ENCODE data around the gene DHRSX. TPM values are rescaled to one million over a fixed set of nuclear protein-coding genes. Genes with fewer than 3 reads are reported as not detected.

DHRSX gene
- total and polyA plus RNA-seq, 2 of the 13 experiments (the other 11 are each of a cell fraction or from before 2014, with no cell fraction given): 15.5 to 24.3 TPM

DNA sequence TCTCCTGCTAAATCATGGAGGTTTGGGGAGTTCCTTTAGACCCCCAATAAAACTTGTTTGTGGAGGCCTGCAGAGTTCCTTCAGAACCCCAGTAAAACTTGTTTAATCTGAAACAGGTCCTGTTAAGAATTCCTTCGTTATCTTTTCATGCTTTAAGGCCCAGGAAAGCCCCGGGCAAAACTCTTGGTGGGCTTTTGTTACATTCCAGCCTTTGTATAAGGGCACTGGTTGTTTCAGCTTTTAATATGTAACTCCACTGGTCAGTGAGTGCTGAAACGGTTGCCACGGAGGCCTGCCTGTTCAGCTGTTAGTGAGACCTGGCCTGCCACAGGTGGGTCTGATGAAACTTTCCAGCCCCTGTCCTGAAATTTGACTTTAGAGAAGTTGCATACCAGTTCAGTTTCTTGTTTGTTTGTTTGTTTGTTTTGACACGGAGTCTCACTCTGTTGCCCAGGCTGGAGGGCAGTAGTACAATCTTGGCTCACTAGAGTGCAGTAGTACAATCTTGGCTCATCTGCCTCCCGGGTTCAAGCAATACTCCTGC, 12.4 kb upstream of the DHRSX start:
- no peak for FAIRE-seq

DNA sequence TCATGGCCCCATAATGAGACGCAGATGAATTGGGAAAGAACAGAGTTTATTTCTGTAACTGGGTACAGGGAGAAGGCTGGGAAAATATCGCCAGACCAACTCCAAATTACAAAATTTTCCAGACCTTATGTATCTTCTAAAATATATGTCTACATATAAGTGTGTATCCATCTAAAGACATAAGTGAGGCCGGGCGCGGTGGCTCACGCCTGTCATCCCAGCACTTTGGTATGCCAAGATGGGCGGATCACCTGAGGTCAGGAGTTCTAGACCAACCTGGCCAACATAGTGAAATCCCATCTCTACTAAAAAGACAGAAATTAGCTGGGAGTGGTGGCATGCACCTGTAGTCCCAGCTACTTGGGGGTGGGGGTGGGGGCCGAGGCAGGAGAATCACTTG, 11.7 kb upstream of the DHRSX start:
- H3K9me3 ChIP-seq (ENCODE audit: low read length): no peaks in the 10 kb centered on the region
- H3K36me3 ChIP-seq (replicated peaks in 1 of 2; ENCODE audit: control insufficient read depth in 1 of 2, insufficient read depth in 2 of 2, low read length in 2 of 2): no peaks in the 10 kb centered on the region
- no TSS peak for BruUV-seq (replicated peaks)
- H3K9ac ChIP-seq (ENCODE audit: insufficient read depth, low read depth, low read length): no peak overlapping the region
- ChIA-PET POLR2A (no interaction called here), CTCF (ENCODE audit: low intra/inter-chr PET ratio, low total read pairs) (no interaction called here)
- no peak overlapping the region for H3K4me3 ChIP-seq (replicated peaks in 1 of 3; ENCODE audit: insufficient read depth in 1 of 3, low read depth in 2 of 3, low read length in 3 of 3)
- 75% methylated on average over 8 of the region's 8 CpGs for WGBS (ENCODE audit: low lambda C conversion rate)
- H3K4me1 ChIP-seq (ENCODE audit: insufficient read depth, low read length): no peaks in the 10 kb centered on the region
- H3K27me3 ChIP-seq (ENCODE audit: control insufficient read depth in 1 of 2, insufficient read depth in 2 of 2, low read length in 2 of 2): no peaks in the 10 kb centered on the region
- FAIRE-seq (no peak), ATAC-seq (no peak), DNase-seq (ENCODE audit: low spot score) (no peak)
- no peaks in the 10 kb centered on the region for H3K79me2 ChIP-seq (ENCODE audit: insufficient read depth, low read length)
- H3K27ac ChIP-seq (ENCODE audit: extremely low read length, insufficient read depth, low read length): no peak overlapping the region
- no peak overlapping the region for H3K4me2 ChIP-seq (ENCODE audit: low read depth, low read length)
- H2AFZ ChIP-seq (ENCODE audit: low read length): no peak overlapping the region
- H4K20me1 ChIP-seq (ENCODE audit: insufficient read depth, low read length): no peaks in the 10 kb centered on the region
- intact Hi-C loops (cut with micrococcal nuclease; ENCODE audit: unreplicated experiment): no loop called here
- TF ChIP-seq POLR2A (IDR thresholded peaks at IDR 0.05; ENCODE audit: insufficient read depth in 1 of 2, low read depth in 2 of 2, low read length in 2 of 2) (no peak), ARNT (IDR thresholded peaks at IDR 0.05) (no peak), ZSCAN25 (CRISPR knock-in tag; IDR thresholded peaks at IDR 0.05) (no peak), ZFP36 (IDR thresholded peaks at IDR 0.05; ENCODE audit: borderline replicate concordance, low read depth, low read length, partially characterized antibody) (no peak), ZBTB1 (CRISPR knock-in tag; IDR thresholded peaks at IDR 0.05; ENCODE audit: borderline replicate concordance) (no peak), KLF13 (CRISPR knock-in tag; IDR thresholded peaks at IDR 0.05) (no peak), CBX1 (IDR thresholded peaks at IDR 0.05; ENCODE audit: low read depth) (no peak), PHF5A (CRISPR knock-in tag; IDR thresholded peaks at IDR 0.05; ENCODE audit: low read depth, unreplicated experiment) (no peak), KDM3A (CRISPR knock-in tag; IDR thresholded peaks at IDR 0.05; ENCODE audit: low read depth) (no peak), ZNF562 (CRISPR knock-in tag; IDR thresholded peaks at IDR 0.05; ENCODE audit: borderline replicate concordance) (no peak), JUND (CRISPR knock-in tag; IDR thresholded peaks at IDR 0.05) (no peak), NFIC (IDR thresholded peaks at IDR 0.05; ENCODE audit: low read length) (no peak), TMF1 (CRISPR knock-in tag; IDR thresholded peaks at IDR 0.05; ENCODE audit: low read depth) (no peak)
- in situ Hi-C loops (cut with HindIII; ENCODE audit: extremely low pct_ligation_motif_present, low pct_unique_long_range_greater_than_20kb): no loop called here

More for the DNA sequence above, 12.4 kb upstream of the DHRSX start:
- Histone ChIP-seq H3K36me3 (replicated peaks in 1 of 2; ENCODE audit: control insufficient read depth in 1 of 2, insufficient read depth in 2 of 2, low read length in 2 of 2) (no peaks in the 10 kb centered on the region), H3K4me3 (replicated peaks in 1 of 3; ENCODE audit: insufficient read depth in 1 of 3, low read depth in 2 of 3, low read length in 3 of 3) (no peak overlapping the region), H3K27ac (ENCODE audit: extremely low read length, insufficient read depth, low read length) (no peak overlapping the region), H3K9ac (ENCODE audit: insufficient read depth, low read depth, low read length) (no peak overlapping the region), H4K20me1 (ENCODE audit: insufficient read depth, low read length) (no peaks in the 10 kb centered on the region), H3K79me2 (ENCODE audit: insufficient read depth, low read length) (no peaks in the 10 kb centered on the region), H3K4me1 (ENCODE audit: insufficient read depth, low read length) (no peaks in the 10 kb centered on the region), H2AFZ (ENCODE audit: low read length) (no peak overlapping the region), H3K27me3 (ENCODE audit: control insufficient read depth in 1 of 2, insufficient read depth in 2 of 2, low read length in 2 of 2) (no peaks in the 10 kb centered on the region), H3K4me2 (ENCODE audit: low read depth, low read length) (no peak overlapping the region), H3K9me3 (ENCODE audit: low read length) (no peaks in the 10 kb centered on the region)
- no peak for DNase-seq (ENCODE audit: low spot score)
- ChIA-PET CTCF (ENCODE audit: low intra/inter-chr PET ratio, low total read pairs) (no interaction called here), POLR2A (no interaction called here)
- intact Hi-C loops (cut with micrococcal nuclease; ENCODE audit: unreplicated experiment) (no loop called here), in situ Hi-C loops (cut with HindIII; ENCODE audit: extremely low pct_ligation_motif_present, low pct_unique_long_range_greater_than_20kb) (no loop called here)
- WGBS (ENCODE audit: low lambda C conversion rate): 8% methylated on average over 6 of the region's 6 CpGs
- TF ChIP-seq SMAD1 (CRISPR knock-in tag; IDR thresholded peaks at IDR 0.05; ENCODE audit: borderline replicate concordance, low read depth) (no peak), ZNF121 (CRISPR knock-in tag; IDR thresholded peaks at IDR 0.05) (peak; percentile 62; the same call in 1 of the 2 replicates)
- no peak for ATAC-seq
- BruUV-seq (replicated peaks): no TSS peak

Data from HepG2 (cell line).